ENCODE results near the gene NUDC.
"Not testable (repeated sequence)": the region's sequence is repeated elsewhere in the genome, so short reads cannot be mapped to it uniquely, and the experiment has no call there.

Gene NUDC

DNA sequence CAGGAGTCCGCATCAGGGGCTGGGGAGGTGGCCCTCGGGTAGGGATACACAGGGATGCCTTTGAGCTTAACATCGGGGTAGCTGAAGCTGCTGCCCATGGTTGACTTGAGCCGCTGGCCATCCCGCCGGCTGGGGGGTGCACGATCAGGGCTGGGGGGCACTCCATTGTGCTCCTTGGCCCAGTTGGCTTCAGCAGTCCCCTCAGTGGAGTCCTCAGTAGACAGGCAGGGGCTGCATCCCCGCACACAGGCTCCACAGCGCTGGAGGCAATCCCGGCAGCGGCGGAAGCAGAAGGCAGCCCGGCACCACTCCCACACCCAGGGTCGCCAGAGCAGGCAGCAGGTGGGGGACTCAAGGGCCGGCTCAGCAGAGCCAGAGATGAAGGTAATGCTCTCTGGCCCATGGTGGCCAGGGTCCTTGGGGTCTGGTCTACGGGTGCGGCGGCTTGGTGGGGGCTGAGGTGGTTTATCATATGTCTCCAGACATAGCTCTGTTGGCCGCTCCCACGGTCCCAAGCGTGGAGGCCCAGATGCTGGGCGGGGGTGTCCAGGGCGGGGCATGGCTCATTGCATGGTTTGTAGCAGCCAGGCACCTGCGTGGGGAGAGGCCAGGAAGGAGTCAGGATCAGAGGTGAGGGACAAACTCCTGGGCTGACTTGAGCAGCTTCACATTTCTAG lies 30.4 kb downstream of the NUDC start:
- no peak for DNase-seq

DNA sequence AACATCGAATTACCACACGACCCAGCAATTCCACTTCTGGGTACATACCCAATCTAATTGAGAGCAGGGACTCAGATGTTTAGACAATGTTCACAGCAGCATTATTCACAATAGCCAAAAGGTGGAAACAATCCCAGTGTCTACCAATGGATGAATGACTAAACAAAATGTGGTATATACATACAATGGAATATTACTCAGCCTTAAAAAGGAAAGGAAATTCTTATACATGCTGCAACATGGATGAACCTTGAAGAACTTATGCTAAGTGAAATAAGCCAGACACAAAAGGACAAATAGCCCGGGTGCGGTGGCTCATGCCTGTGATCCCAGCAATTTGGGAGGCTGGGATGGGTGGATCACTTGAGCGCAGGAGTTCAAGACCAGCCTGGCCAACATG lies 31.8 kb downstream of the NUDC start:
- DNase-seq: no peak

DNA sequence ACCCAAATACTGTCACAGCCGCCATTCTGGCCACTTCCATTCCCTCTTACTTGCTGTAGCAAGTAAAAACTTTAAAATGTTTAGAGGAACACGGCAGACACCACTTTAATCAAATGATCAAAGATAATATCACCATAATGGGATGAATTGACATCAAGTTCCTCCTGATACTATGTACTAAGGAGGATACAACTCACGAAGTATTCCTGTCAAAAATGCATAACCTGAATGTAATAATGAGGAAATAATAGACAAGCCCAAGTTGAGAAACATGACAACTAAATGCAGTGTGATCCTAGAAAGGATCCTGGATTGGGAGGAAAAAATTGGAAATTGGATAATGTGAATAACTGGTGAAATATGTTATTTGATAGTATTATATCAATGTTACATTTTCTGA lies 34.8 kb downstream of the NUDC start:
- DNase-seq: no peak

DNA sequence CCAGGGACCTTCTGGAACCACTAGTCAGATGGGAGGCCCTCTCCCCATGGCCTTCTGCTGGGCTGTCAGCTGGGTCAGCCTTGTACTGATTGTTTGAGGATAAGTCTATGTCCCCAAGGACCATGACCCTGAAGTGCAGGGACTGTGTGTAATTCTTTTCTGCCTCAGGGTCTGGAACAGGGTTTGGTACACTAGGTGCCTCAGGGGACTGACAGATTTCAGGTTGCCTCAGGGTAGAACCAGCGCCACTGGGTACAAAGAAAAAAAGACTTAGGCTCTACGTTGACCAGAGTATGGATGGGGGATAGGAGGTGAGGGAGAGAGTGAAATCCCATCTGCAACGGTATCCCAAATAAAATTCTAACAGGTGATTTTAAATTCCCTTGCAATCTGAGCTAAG lies 35.8 kb downstream of the NUDC start:
- DNase-seq: no peak

DNA sequence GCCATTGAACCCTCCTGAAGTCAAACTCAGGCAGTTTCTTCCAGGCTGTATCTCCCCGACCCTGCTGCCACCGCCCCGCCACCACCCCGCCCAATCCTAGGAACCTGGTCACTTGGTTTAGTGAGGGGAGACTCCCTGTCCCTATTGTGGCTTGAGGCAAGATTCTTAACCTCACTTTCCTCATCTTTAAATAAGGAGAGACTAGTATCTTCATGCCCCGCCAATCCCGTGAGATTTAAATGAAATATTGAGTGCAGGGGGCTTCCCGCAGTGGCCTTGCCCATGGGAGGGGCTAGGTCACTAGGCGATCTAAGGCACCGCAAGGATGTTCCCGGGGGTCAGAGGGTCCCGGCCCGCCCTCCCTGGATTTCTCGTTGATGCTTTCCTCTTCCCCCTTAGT lies 37.7 kb downstream of the NUDC start:
- no peak for DNase-seq

DNA sequence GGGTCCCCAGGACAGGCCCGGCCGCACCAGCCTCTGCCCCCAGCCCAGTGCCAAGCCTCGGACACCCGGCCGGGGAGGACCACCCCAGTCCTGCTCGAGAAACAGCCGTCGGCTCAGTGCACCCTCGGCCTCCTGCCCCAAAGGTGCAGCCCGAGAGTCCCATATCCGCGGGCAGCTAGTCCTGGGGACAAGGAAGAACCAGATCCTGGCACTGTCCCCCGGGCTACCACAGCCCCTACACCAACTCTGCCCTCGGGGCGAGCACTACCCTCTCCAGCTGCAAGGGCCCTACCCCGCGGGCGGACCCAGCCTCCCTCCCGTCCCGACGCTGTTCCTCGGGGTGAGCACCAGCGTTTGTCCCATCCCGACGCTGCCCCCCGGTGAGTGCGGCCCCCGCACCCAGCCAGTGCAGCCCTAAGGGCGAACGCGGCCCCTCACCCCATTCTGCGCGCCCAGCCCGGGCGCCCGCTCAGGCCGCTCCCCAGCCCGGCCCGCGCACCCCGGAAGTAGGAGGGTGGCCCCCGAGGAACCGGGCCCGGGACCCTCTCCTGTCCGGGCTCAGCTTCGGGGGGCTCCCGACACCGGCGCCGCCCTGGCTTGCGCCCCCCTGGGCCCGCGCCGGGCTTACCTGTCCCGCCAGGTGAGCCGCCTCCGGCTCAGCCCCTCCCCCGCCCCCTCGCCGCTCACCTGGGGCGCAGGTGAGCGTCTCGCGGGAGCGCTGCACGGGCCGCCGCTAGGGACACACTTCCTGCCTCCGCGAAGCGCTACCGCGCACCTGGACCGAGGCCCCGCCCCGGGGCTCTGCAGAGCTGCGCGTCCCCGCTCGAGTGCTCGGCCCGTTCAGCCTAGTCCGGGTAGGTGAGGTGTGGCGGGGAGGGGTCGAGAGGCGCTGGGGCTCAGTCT lies 38.4 kb downstream of the NUDC start, which contains the start of gene KDF1:
TSS of gene KDF1 (minus strand) at position 747 of the 903 bp plus-strand sequence. CDS start 8,088 bp downstream, outside the sequence.
- DNase-seq: peak in 1 of 2 donors; percentile 18

DNA sequence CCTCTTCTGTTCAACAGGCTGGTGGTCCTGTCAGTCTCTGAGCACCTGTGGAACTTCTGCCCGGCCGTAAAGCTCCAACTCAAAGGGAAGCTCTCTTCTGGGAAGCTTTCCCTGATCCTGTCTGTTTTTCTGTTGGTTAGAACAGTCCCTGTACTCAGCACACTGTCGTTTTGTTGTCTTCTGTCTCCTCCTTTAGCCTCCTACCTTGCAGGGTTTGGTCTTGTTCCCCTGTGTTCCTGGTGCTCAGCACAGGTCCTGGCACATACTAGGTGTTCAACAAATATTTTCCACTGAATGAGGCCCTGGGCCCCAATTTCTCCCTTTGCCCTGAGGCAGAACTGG lies 39.1 kb downstream of the NUDC start:
- DNase-seq: no peak

DNA sequence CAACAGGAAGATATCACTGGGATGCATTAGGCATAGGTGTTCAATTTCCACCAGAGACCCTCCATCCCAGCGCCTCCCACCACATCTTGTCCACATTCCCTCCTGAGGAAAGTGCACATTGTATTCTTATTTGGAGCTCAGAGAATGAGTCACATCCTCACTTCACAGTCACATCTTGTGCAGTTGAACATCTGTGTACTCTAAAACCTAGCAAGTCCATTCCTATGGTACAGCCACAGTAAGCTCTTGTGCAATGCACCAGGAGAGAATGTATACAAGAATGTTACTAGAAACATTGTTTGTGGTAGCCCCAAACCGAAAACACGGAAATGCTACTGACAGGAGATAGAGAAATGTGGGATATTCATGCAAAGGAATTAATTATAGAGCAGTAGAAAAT lies 40.3 kb downstream of the NUDC start:
- DNase-seq: no peak

DNA sequence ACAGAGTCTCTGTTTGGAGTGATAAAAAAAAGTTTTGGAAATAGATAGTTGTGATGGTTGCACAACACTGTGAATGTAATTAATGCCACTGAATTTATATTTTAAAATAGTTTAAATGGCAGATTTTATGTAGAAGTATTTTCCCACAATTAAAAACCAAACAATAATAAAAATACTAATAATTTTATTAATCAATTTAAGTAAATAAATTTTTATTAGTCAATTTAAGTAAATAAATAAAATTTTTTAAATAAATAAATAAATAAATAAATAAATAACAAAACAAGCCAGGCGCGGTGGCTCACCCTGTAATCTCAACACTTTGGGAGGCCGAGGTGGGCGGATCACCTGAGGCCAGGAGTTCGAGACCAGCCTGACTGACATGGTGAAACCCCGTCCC lies 43.7 kb downstream of the NUDC start:
- DNase-seq: no peak

DNA sequence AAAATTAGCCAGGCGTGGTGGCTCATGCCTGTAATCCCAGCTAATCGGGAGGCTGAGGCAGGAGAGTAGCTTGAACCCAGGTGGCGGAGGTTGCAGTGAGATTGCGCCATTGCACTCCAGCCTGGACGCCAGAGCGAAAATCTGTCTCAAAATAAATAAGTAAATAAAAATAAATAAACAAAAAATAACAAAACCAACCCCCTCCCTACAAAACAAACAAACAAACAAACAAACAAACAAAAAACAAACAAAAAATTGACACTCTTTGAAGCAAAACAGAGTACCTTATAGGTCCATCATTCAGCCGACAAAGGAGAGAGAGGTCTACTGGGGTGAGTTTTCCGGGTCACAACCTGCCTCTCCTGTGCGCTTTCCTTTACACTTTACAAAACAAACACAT lies 44.1 kb downstream of the NUDC start:
- DNase-seq: no peak

DNA sequence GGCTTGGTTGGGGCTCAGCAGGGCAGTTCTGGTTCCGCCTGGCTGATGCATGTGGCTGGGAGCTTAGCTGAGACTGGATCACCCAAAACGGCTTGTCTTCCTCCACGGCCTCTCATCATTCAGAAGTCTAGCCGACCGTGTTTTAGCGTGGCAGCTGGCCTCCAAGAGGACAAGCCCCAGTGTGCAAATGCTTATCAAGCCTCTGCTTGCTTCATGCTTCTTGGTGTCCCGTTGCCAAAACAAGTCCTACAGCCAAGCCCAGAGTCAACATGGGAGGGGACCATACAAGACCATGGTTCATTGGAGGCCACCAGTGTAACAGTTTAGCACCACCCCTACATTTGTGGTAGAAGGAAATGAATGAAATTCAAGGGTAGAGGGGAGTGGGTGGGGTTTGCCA lies 49.3 kb downstream of the NUDC start:
- DNase-seq: no peak

DNA sequence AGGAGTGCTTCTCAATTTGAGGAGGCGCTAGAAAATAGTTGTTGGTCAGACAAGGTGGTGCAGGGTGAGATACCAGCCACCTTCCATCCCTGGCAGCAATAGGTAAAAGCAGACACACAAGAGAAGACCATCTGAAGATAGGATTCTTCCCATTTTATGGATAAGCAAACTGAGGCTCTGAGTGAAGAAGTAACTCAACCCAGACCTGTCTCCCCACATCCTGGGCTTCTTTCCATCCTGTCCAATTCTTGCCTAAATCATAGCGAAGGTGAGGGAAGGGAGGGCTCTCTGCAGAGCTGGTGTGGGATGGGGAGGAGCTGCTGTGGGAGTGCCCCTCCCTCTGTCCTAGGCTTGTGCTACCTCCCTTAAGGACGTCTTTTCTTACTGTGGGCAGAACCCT lies 50.0 kb downstream of the NUDC start:
- no peak for DNase-seq

DNA sequence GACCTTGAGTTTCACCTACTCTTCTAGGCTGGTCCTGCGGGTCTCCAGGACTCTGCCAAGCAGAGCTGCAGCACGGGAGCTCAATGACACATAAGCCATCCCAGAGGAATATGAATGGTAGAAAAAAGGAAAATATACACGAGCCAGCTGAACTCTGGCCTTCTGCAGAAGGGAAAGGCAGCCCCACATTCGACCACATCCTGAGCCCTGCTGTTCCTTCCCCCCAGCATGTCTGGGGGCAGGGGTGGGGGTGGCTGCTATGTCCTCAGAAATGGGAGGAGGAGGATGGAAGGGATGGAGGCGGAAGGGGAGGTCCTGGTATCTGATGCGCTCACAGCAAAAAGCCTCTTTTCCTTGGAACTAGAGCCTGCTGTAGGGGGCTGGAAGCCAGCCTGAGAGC lies 50.8 kb downstream of the NUDC start:
- DNase-seq: no peak

DNA sequence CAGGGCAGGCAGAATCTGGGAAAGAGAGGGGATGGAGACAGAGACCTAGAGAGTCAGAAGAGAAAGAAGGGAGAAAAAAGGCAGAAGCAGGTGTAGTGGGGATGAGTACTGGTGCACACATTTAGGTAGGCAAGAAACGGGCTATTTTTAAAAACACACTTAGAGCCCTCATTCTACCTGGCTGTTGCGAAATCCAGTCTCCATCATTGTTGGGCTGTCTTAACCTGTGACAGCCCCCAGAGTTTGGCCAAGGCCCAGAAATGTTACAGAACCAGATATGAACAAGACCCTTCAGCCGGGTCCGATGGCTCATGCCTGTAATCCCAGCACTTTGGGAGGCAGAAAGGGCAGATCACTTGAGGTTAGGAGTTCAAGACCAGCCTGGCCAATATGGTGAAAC lies 51.3 kb downstream of the NUDC start:
- DNase-seq: no peak

DNA sequence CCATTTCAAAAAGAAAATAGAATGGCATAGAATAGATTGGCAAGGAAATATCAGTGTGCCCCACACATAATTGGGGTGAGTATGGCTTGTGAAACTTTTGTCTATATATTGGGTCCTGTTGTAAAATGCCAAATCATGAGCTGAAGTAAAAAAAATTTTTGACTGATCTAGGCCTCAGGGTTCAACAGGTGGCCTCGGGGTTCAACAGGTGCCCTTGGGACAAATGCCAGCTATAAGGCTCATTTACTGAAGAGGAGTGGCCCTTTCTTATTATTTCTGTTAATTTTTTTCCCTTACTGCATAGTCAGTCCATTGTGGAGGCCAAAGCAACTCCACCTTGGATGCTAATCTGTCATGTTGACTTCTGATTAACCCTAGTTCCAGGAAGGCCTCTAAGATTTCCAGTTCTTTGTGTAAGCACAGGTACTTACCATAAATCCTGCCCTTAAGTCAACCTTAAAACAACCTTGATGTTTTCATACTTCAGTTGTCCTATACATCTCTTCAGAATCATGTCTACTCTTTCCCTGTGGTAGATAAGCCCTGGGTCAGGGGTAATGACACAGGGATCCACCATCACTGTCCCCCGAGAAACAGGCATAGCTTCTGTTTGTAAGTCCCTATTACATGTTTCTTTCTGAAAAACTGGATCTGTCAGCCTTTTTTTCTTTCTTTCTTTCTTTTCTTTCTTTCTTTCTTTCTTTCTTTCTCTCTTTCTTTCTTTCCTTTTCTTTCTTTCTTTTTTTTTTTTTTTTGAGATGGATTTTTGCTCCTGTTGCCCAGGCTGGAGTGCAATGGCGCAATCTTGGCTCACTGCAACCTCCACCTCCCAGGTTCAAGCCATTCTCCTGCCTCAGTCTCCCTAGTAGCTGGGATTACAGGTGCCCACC lies 55.3 kb downstream of the NUDC start:
- DNase-seq: no peak

DNA sequence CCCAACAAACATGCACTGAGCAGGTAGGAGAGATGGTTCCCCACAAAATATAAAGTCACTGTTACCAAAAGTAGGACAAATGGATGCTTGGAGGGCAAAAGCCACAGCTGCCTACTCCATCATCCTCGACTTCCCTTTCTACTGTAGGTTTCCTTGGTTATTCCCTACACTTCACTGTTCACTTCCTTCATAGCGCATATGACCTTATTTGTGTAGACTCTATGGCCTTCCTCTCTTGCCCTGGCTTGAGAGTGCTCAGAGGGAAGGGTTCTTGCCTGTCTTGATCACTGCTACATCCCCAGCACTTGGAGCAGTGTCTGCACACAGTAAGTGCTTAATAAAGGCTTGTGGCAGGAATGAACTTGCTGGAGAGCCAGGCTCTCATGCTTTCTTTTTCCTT lies 57.4 kb downstream of the NUDC start:
- DNase-seq: no peak

DNA sequence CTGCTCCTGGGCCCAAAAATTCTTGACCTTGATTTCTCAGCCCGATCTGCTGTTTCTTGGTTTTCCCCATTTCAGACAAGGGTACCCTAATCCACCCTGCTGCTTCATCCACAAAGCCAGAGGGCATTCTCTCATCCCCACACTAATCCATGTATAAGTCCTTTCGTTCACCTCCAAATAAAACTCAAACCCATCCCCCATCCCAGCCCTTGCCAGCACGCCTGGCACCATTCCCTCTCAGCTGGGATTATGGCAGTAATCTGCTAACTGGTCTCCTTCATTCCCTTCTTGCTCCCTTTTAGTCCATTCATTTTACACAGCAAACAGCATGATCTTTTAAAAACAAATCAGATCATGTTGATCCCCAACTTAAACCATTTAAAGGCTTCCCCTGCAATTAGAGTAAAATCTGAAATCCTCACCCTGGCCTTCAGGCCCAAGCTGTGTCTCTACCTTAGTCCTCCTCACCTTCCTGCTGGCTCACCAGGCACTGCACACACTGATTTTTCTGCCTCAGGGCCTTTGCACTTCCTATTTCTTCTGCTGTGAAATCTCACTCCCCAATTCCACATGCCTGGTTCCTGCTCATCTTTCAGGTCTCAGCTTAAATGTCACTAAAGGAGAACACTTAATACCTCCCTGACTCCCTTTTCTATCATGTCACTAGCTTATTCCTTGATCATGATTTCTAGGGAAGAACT lies 59.8 kb downstream of the NUDC start:
- no peak for DNase-seq

DNA sequence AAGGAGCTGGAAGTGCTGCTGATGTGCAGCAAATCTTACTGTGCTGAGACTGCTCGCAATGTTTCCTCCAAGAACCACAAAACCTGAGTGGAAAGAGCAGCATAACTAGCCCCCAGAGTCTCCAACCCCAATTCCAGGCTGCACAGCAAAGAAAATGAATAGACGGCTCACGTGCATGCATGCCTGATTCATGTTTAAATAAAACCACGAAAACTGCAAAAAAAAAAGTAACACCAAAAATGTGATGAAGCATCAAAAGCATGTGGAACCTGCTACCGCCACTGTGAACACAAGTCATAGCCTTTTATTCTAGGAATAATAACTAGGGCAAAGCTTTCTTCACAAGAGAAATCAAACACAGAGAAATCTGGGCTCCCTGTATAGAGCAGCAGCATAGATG lies 62.3 kb downstream of the NUDC start:
- DNase-seq: no peak

DNA sequence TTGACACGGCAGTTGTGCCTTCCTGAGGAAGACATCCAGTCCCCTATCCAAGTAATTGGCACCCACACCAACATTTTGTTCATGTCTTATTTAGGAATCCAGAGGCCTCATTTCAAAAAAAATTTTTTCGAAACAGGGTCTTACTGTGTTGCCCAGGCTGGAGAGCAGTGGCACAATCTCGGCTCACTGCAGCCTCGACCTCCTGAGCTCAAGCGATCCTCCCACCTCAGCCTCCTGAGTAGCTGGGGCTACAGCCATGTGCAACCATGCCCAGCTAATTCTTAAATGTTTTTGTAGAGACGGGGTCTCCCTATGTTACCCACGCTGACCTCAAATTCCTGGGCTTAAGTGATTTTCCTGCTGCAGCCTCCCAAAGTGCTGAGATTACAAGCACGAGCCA lies 62.7 kb downstream of the NUDC start:
- DNase-seq: no peak

DNA sequence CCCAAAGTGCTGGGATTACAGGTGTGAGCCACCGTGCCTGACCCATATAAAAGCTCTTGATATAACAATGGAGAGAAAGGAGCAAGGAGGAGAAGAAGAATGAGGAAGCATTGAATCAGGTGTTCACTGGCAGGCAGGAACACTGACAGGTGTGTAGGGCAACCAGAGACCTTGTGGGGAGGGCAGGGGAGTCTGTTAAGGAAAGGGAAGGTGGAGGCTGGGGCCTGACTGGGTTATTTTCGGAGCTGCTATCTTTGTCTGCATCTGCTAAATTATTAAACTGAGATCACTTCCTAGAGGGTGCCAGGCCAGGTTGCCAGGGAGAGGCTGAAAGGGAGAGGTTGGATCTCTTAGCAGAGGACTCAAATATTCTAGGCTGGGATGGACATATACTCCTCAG lies 65.1 kb downstream of the NUDC start:
- no peak for DNase-seq

DNA sequence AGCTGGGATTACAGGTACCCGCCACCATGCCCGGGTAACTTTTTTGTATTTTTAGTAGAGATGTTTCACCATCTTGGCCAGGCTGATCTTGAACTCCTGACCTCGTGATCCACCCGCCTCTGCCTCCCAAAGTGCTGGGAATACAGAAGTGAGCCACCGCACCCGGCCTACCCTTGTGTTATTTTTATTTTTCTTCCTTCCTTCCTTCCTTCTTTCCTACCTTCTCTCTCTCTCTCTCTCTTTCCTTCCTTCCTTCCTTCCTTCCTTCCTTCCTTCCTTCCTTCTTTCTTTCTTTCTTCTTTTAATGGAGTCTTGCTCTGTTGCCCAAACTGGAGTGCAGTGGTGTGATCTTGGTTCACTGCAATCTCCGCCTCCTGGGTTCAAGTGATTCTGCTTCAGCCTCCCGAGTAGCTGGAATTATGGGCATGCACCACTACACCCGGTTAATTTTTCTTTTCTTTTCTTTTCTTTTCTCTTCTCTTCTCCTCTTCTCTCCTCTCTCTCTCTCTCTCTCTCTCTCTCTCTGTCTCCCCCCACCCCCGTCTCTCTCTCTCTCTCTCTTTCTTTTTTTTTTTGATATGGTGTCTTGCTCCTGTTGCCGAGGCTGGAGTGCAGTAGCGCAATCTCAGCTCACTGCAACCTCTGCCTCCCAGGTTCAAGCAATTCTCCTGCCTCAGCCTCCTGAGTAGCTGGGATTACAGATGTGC lies 68.0 kb downstream of the NUDC start:
- not testable (repeated sequence) for DNase-seq

Data from stimulated activated CD4-positive, alpha-beta T cell treated with anti-CD3 and anti-CD28 coated beads, Interleukin-2, amount 100 ng/mL, for 48 hours (primary cell).